Endothelial cell of umbilical vein (primary cell): ENCODE results near the gene ANAPC2. TPM values are rescaled to one million over a fixed set of nuclear protein-coding genes. Genes with fewer than 3 reads are reported as not detected.

ENCODE experiments used
- BruUV-seq: library from RNA; stranded (reverse); fragments of 400-500 nt; replicated peaks from 2 replicates; lab custom pipeline; 2021; lab: Mats Ljungman, UMichigan
- CTCF ChIA-PET: fragments of 300-600, 350-600 bp; sonication (Branson Sonifier 250); formaldehyde crosslinking; loops from one replicate; lab custom pipeline; 2021; ENCODE audit warnings: antibody characterized with exemption, inconsistent platforms; lab: Charles Lee
- POLR2A ChIA-PET: fragments of 300-600, 350-600 bp; sonication (Branson Sonifier 250); formaldehyde crosslinking; loops from one replicate; lab custom pipeline; 2021; ENCODE audit warnings: antibody characterized with exemption, inconsistent platforms; lab: Charles Lee
- DNase-seq: peaks from one replicate; pipeline ENCODE4 v3.0.0-alpha.2; 2011; ENCODE audit warnings: low read depth, low spot score
- FAIRE-seq: peaks from 2 replicates; lab custom pipeline; 2011; peaks lifted over from hg19 to GRCh38; lab: Jason Lieb, UNC
- H2AFZ ChIP-seq: 2 replicates; pipeline ENCODE4 v1.6.0; 2012; ENCODE audit warnings: low read depth, low read length, control low read depth, inconsistent platforms
- H3K27ac ChIP-seq: 2 replicates; pipeline ENCODE4 v1.5.1; 2011; ENCODE audit warnings: low read depth, mild to moderate bottlenecking, control low read depth, low read length, moderate library complexity; ENCODE audit not compliant: insufficient read depth
- H3K27me3 ChIP-seq, 2 experiments: 2 replicates each; pipeline versions ENCODE4 v1.6.0 to v1.6.1; 2011; ENCODE audit warnings: low read length in 2 of 2, mixed read lengths in 1 of 2; ENCODE audit not compliant: control insufficient read depth in 2 of 2, insufficient read depth in 2 of 2
- H3K36me3 ChIP-seq, 2 experiments: 2 replicates in 1 of 2; 3 replicates in 1 of 2; pipeline ENCODE4 v1.5.1; 2011; ENCODE audit warnings: low read length in 2 of 2, mild to moderate bottlenecking in 1 of 2, moderate library complexity in 1 of 2; ENCODE audit not compliant: control insufficient read depth in 2 of 2, insufficient read depth in 2 of 2; ENCODE audit errors: extremely low read depth in 1 of 2
- H3K4me1 ChIP-seq: 3 replicates; pipeline ENCODE4 v1.5.1; 2011; ENCODE audit warnings: mild to moderate bottlenecking, low read length; ENCODE audit not compliant: control insufficient read depth, insufficient read depth; ENCODE audit errors: extremely low read depth
- H3K4me2 ChIP-seq: 2 replicates; pipeline ENCODE4 v1.6.1; 2011; ENCODE audit warnings: low read length, control low read depth, mixed read lengths; ENCODE audit not compliant: insufficient read depth
- H3K4me3 ChIP-seq, 3 experiments: fragments of 200-600 bp in 1 of 3; sonication (generic), shearing (Covaris generic) in 1 of 3; replicated peaks in 1 of 3; 2 replicates each; pipeline ENCODE4 v1.5.1; 2011 to 2016; ENCODE audit warnings: control low read depth in 3 of 3, low read length in 3 of 3, mild to moderate bottlenecking in 2 of 3, inconsistent platforms in 1 of 3, low read depth in 1 of 3, moderate library complexity in 1 of 3; ENCODE audit not compliant: insufficient read depth in 1 of 3
- H3K79me2 ChIP-seq: 2 replicates; pipeline ENCODE4 v1.6.0; 2012; ENCODE audit warnings: low read length, inconsistent platforms; ENCODE audit not compliant: control insufficient read depth, insufficient read depth
- H3K9ac ChIP-seq: replicated peaks from 2 replicates; pipeline ENCODE3; 2011; ENCODE audit warnings: low read length, control low read depth; ENCODE audit not compliant: insufficient read depth; ENCODE audit errors: extremely low read depth
- H3K9me1 ChIP-seq: replicated peaks from 3 replicates; pipeline ENCODE4 v1.6.0; 2011; ENCODE audit warnings: mild to moderate bottlenecking, low read length; ENCODE audit not compliant: control insufficient read depth, insufficient read depth; ENCODE audit errors: extremely low read depth
- H3K9me3 ChIP-seq: replicated peaks from 2 replicates; pipeline ENCODE4 v1.5.1; 2012; ENCODE audit warnings: low read length, inconsistent platforms; ENCODE audit not compliant: control insufficient read depth, insufficient read depth
- H4K20me1 ChIP-seq: replicated peaks from 2 replicates; pipeline ENCODE3; 2011; ENCODE audit warnings: mild to moderate bottlenecking, low read length; ENCODE audit not compliant: control insufficient read depth, insufficient read depth; ENCODE audit errors: extremely low read depth
- EZH2 ChIP-seq: IDR thresholded peaks from 2 replicates; pipeline ENCODE4 v1.6.1; 2012; ENCODE audit warnings: borderline replicate concordance, low read depth, mild to moderate bottlenecking, moderate library complexity, low read length, inconsistent platforms; ENCODE audit not compliant: severe bottlenecking
- FOS ChIP-seq: IDR thresholded peaks from 2 replicates; pipeline ENCODE4 v1.6.1; 2011; ENCODE audit warnings: mild to moderate bottlenecking, low read length, moderate library complexity, borderline replicate concordance; ENCODE audit not compliant: insufficient read depth
- MYC ChIP-seq: IDR thresholded peaks from one replicate; pipeline ENCODE4 v1.6.1; 2011; ENCODE audit warnings: mild to moderate bottlenecking, low read depth, low read length
- POLR2A ChIP-seq: IDR thresholded peaks from 2 replicates; pipeline ENCODE4 v1.6.1; 2012; ENCODE audit warnings: low read depth, mild to moderate bottlenecking, control low read depth, low read length
- POLR2AphosphoS5 ChIP-seq: IDR thresholded peaks from 2 replicates; pipeline ENCODE4 v1.6.1; 2012; ENCODE audit warnings: low read depth, mild to moderate bottlenecking, control low read depth, low read length, moderate library complexity; ENCODE audit not compliant: insufficient read depth
- dilution Hi-C: fragments of 300-500 bp; cut with MboI; formaldehyde crosslinking; loops from one replicate; pipeline ENCODE4 v1.15.0; 2019; ENCODE audit warnings: low sequenced_read_pairs; ENCODE audit not compliant: extremely low pct_ligation_motif_present
- intact Hi-C: fragments of 100-400 bp; cut with micrococcal nuclease; formaldehyde crosslinking; loops from one replicate; pipeline ENCODE4 v1.10.0; 2022
- polyA plus RNA-seq, 4 experiments: library from polyadenylated mRNA; depleted of rRNA in 3 of 4; stranded (reverse) in 3 of 4; unstranded in 1 of 4; fragments of >200 nt; gene quantifications; 2 replicates each; pipeline versions ENCODE4 v1.2.1 to v1.2.3, GENCODE V29; 2011 to 2012; ENCODE audit warnings: missing spikeins in 1 of 4
- total RNA-seq: library from RNA; stranded (reverse); gene quantifications from 2 replicates; pipeline ENCODE4 v1.2.3, GENCODE V29; 2021

The ANAPC2 gene
- total and polyA plus RNA-seq, 2 donors (not counting 3 experiments of a cell fraction or from before 2014, with no cell fraction given), result 44.8 to 69.2 TPM

- dilution Hi-C loops, result no loop called here
- CTCF ChIA-PET, result interaction anchor here (1.2 to 1.8 kb wide), 4 partner anchors 8 to 74 kb away, joined by 4 to 12 read pairs (median 6); no protein-coding TSS in a partner anchor
- TF ChIP-seq EZH2 (peak; percentile 93), POLR2A (no peak), MYC (no peak)
- Histone ChIP-seq H2AFZ (peak overlapping the region; percentile 88), H3K27me3 (peaks cover 23 to 30% of the 10 kb centered on the region in 2 experiments), H3K36me3 (no peaks in the 10 kb centered on the region), H3K9me3 (no peaks in the 10 kb centered on the region), H3K79me2 (no peaks in the 10 kb centered on the region), H3K4me3 (peak overlapping the region in 2 of 3 experiments; percentile 11 to 24), H3K9ac (no peak overlapping the region), H3K4me2 (peak overlapping the region; percentile 48), H3K9me1 (no peaks in the 10 kb centered on the region), H3K4me1 (peaks cover 3% of the 10 kb centered on the region), H3K27ac (no peak overlapping the region), H4K20me1 (no peaks in the 10 kb centered on the region)
- BruUV-seq, result no TSS peak
- no peak for FAIRE-seq
- peak; percentile 14 for DNase-seq
- POLR2A ChIA-PET, result interaction anchor here (0.8 kb wide), 1 partner anchor 61 kb away, joined by 4 read pairs; no protein-coding TSS in a partner anchor
- intact Hi-C loops, result no loop called here
Measured at GRCh38 chr9:137162505-137163364, 25.6 kb downstream of the ANAPC2 start.

GRCh38 chr9:137161558-137162486 lies 26.5 kb downstream of the ANAPC2 start:
- Histone ChIP-seq H3K9ac (no peak overlapping the region), H3K27ac (no peak overlapping the region), H3K79me2 (no peaks in the 10 kb centered on the region), H4K20me1 (no peaks in the 10 kb centered on the region), H3K4me3 (no peak overlapping the region), H3K4me1 (peaks cover 3% of the 10 kb centered on the region), H3K27me3 (peaks cover 16 to 29% of the 10 kb centered on the region in 2 experiments), H3K9me1 (no peaks in the 10 kb centered on the region), H3K9me3 (no peaks in the 10 kb centered on the region), H3K36me3 (no peaks in the 10 kb centered on the region), H2AFZ (no peak overlapping the region), H3K4me2 (no peak overlapping the region)
- dilution Hi-C loops, result no loop called here
- no peak for DNase-seq
- BruUV-seq, result no TSS peak
- FAIRE-seq, result no peak
- ChIA-PET POLR2A (no interaction called here), CTCF (interaction anchor here (1.2 to 1.5 kb wide), 2 partner anchors 9 to 14 kb away, joined by 4 to 12 read pairs; no protein-coding TSS in a partner anchor)
- intact Hi-C loops, result no loop called here
- TF ChIP-seq FOS (no peak), POLR2AphosphoS5 (no peak), MYC (no peak), EZH2 (no peak)
